ENCODE data around the gene TIMM17B. TPM values are rescaled to one million over a fixed set of nuclear protein-coding genes. Genes with fewer than 3 reads are reported as not detected.

Gene TIMM17B
- 127 and 148 TPM in 2 replicates for total RNA-seq (2014; rRNA removed; shearing (Covaris generic))

- DNase-seq (ENCODE audit: low spot score) = peak; percentile 95
Measured at GRCh38 chrX:48897625-48898306, at the start of gene TIMM17B, which contains the start of gene PQBP1. Gene TIMM17B, minus strand, starts transcription at chrX:48897768. Its CDS starts 19 bp downstream, at chrX:48897749. Gene PQBP1, plus strand, starts transcription at chrX:48897930. Its CDS starts 580 bp downstream, at chrX:48898510.

GRCh38 chrX:48945517-48946348 lies 48.2 kb upstream of the TIMM17B start:
- DNase-seq (ENCODE audit: low spot score) = peak; percentile 67

- no peak for DNase-seq (ENCODE audit: low spot score)
Measured at GRCh38 chrX:48942895-48943294, 45.3 kb upstream of the TIMM17B start.

GRCh38 chrX:48940404-48940955 lies 42.9 kb upstream of the TIMM17B start:
- DNase-seq (ENCODE audit: low spot score) = no peak

GRCh38 chrX:48939524-48940228 lies 42.1 kb upstream of the TIMM17B start:
- DNase-seq (ENCODE audit: low spot score) = no peak

GRCh38 chrX:48938721-48939425 lies 41.3 kb upstream of the TIMM17B start:
- no peak for DNase-seq (ENCODE audit: low spot score)

- no peak for DNase-seq (ENCODE audit: low spot score)
Measured at GRCh38 chrX:48937054-48937907, 39.7 kb upstream of the TIMM17B start.

GRCh38 chrX:48936429-48937053 lies 39.0 kb upstream of the TIMM17B start:
- DNase-seq (ENCODE audit: low spot score) = no peak

- DNase-seq (ENCODE audit: low spot score) = no peak
Measured at GRCh38 chrX:48935301-48935670, 37.7 kb upstream of the TIMM17B start.

GRCh38 chrX:48934581-48935300 lies 37.2 kb upstream of the TIMM17B start:
- DNase-seq (ENCODE audit: low spot score) = no peak

GRCh38 chrX:48933757-48934156 lies 36.2 kb upstream of the TIMM17B start:
- DNase-seq (ENCODE audit: low spot score) = no peak

- DNase-seq (ENCODE audit: low spot score) = no peak
Measured at GRCh38 chrX:48927736-48928382, 30.3 kb upstream of the TIMM17B start.

- no peak for DNase-seq (ENCODE audit: low spot score)
Measured at GRCh38 chrX:48927123-48927522, 29.6 kb upstream of the TIMM17B start.

GRCh38 chrX:48924270-48924669 lies 26.7 kb upstream of the TIMM17B start:
- no peak for DNase-seq (ENCODE audit: low spot score)

GRCh38 chrX:48923771-48924170 lies 26.2 kb upstream of the TIMM17B start:
- DNase-seq (ENCODE audit: low spot score) = no peak

GRCh38 chrX:48920718-48921104 lies 23.1 kb upstream of the TIMM17B start:
- no peak for DNase-seq (ENCODE audit: low spot score)

- DNase-seq (ENCODE audit: low spot score) = no peak
Measured at GRCh38 chrX:48919947-48920717, 22.6 kb upstream of the TIMM17B start.

- DNase-seq (ENCODE audit: low spot score) = no peak
Measured at GRCh38 chrX:48919360-48919841, 21.8 kb upstream of the TIMM17B start.
